GM12891 (cell line): Measurements from ENCODE around the gene TMX1. TPM values are rescaled to one million over a fixed set of nuclear protein-coding genes. Genes with fewer than 3 reads are reported as not detected.

ENCODE experiments used
- DNase-seq: peaks from one replicate; pipeline ENCODE4 v3.0.0; 2011; ENCODE audit warnings: low spot score; ENCODE audit not compliant: insufficient read length
- FAIRE-seq: peaks from 2 replicates; lab custom pipeline; 2011; peaks lifted over from hg19 to GRCh38; lab: Jason Lieb, UNC
- PAX5 ChIP-seq: IDR thresholded peaks from 2 replicates; pipeline ENCODE4 v1.6.1; 2011; ENCODE audit warnings: low read length, moderate library complexity, mild to moderate bottlenecking; ENCODE audit not compliant: insufficient read depth, severe bottlenecking
- POLR2A ChIP-seq: IDR thresholded peaks from 2 replicates; pipeline ENCODE4 v1.6.1; 2011; ENCODE audit warnings: low read depth, low read length, control low read depth
- POLR2AphosphoS5 ChIP-seq: IDR thresholded peaks from 2 replicates; pipeline ENCODE4 v1.6.1; 2011; ENCODE audit warnings: low read depth, low read length, control low read depth
- POU2F2 ChIP-seq: IDR thresholded peaks from 2 replicates; pipeline ENCODE4 v1.6.1; 2011; ENCODE audit warnings: low read depth, mild to moderate bottlenecking, control low read depth, low read length, moderate library complexity
- SPI1 ChIP-seq: IDR thresholded peaks from 2 replicates; pipeline ENCODE4 v1.6.1; 2011; ENCODE audit warnings: low read depth, low read length, control low read depth
- TAF1 ChIP-seq: IDR thresholded peaks from 2 replicates; pipeline ENCODE4 v1.6.1; 2011; ENCODE audit warnings: low read depth, low read length, control low read depth
- polyA plus RNA-seq: library from polyadenylated mRNA; unstranded; fragments of >200 nt; gene quantifications from one replicate; pipeline ENCODE4 v1.2.1, GENCODE V29; 2012; ENCODE audit warnings: low read depth, missing spikeins, inconsistent platforms; ENCODE audit not compliant: missing spikeins

TMX1 gene, protein sequence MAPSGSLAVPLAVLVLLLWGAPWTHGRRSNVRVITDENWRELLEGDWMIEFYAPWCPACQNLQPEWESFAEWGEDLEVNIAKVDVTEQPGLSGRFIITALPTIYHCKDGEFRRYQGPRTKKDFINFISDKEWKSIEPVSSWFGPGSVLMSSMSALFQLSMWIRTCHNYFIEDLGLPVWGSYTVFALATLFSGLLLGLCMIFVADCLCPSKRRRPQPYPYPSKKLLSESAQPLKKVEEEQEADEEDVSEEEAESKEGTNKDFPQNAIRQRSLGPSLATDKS
- 18.8 TPM for polyA plus RNA-seq

- TF ChIP-seq POU2F2 (peak; percentile 63; the same call in 1 of the 2 replicates), POLR2A (peak; percentile 97), PAX5 (no peak), SPI1 (peak; percentile 92), POLR2AphosphoS5 (peak; percentile 98), TAF1 (peak; percentile 79)
- DNase-seq (peak; percentile 72), FAIRE-seq (peak; percentile 99)
These were observed at the start of gene TMX1 for GRCh38 chr14:51239813-51240803. Gene TMX1, plus strand, starts transcription at chr14:51240247. Its CDS starts 46 bp downstream, at chr14:51240293.

- DNase-seq (no peak), FAIRE-seq (peak; percentile 35)
- no peak for TF ChIP-seq TAF1
- peak; percentile 53; the same call in 1 of the 2 replicates for TF ChIP-seq POU2F2
- TF ChIP-seq PAX5 = no peak
These were observed 38.2 kb upstream of the TMX1 start for GRCh38 chr14:51201890-51202289.

- FAIRE-seq = peak; percentile 85
- TF ChIP-seq POU2F2 = peak; percentile 42; the same call in 1 of the 2 replicates
- no peak for TF ChIP-seq POLR2A
These were observed 37.0 kb upstream of the TMX1 start for GRCh38 chr14:51202914-51203665.

GRCh38 chr14:51203881-51204280 lies 36.2 kb upstream of the TMX1 start:
- no peak for TF ChIP-seq TAF1
- no peak for TF ChIP-seq SPI1
- TF ChIP-seq POLR2AphosphoS5 = no peak
- no peak for TF ChIP-seq PAX5
- TF ChIP-seq POLR2A = no peak
- TF ChIP-seq POU2F2 = no peak
- no peak for FAIRE-seq
- DNase-seq = no peak

More at GRCh38 chr14:51202914-51203665, 37.0 kb upstream of the TMX1 start:
- DNase-seq = no peak

DNA sequence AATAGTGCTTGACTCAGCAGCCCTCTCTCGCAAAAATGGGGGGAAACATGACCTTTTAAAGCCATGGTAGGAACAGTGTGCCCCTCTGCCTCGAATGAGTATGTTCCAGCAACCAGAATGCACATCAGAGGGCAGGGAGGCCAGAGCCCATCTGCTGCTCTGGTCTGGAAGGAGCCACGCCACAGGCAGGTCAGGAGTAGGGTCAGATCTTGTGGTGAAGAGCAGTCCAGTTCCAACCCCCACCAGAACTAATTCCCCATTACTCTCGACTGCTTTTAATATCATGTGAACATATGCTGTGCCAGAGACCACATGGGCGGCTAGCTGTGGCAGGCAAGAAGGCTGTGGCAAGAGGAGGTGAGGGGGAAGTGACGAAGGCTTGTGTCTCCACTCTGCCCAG lies 34.6 kb upstream of the TMX1 start:
- FAIRE-seq (no peak), DNase-seq (no peak)
- TF ChIP-seq POLR2AphosphoS5 (no peak), POLR2A (no peak), SPI1 (no peak), POU2F2 (no peak), PAX5 (no peak), TAF1 (no peak)

- DNase-seq = no peak
- no peak for FAIRE-seq
- no peak for TF ChIP-seq POLR2AphosphoS5
- no peak for TF ChIP-seq SPI1
- no peak for TF ChIP-seq POLR2A
- no peak for TF ChIP-seq POU2F2
- no peak for TF ChIP-seq PAX5
- TF ChIP-seq TAF1 = no peak
These were observed 33.6 kb upstream of the TMX1 start for GRCh38 chr14:51206462-51206861.

- no peak for FAIRE-seq
- TF ChIP-seq POU2F2 = no peak
- DNase-seq = no peak
These were observed 32.4 kb upstream of the TMX1 start for GRCh38 chr14:51207621-51208020.

DNA sequence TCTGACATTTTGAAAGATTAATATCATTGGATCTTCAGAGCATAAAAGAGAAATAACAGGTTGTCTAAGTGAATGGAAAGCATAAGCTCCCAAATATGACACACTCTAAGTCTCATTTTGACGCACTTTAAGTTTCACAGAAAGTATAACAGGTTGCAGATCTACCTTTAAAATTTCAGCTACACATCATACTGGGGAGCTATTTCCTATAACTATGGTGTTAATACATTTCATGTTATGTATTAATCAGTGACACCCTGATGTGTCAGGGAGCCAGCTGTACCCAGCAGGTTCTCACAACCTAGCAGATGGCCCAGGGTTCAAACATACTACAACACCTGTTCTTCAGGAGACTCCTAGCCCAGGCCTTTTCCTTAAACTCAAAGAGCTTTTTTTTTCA lies 31.1 kb upstream of the TMX1 start:
- TF ChIP-seq POLR2AphosphoS5 (no peak), PAX5 (no peak), TAF1 (no peak), POU2F2 (no peak), POLR2A (no peak), SPI1 (no peak)
- DNase-seq (no peak), FAIRE-seq (no peak)

GRCh38 chr14:51209457-51209856 lies 30.6 kb upstream of the TMX1 start:
- DNase-seq (no peak), FAIRE-seq (no peak)
- no peak for TF ChIP-seq POU2F2
- no peak for TF ChIP-seq POLR2AphosphoS5
- no peak for TF ChIP-seq SPI1
- TF ChIP-seq TAF1 = no peak
- no peak for TF ChIP-seq POLR2A
- no peak for TF ChIP-seq PAX5
